ENCODE results near the gene DMD. TPM values are rescaled to one million over a fixed set of nuclear protein-coding genes. Genes with fewer than 3 reads are reported as not detected.

DMD gene
- total RNA-seq, 1 donor from 2014 or later, result 22.2 TPM

GRCh38 chrX:33126469-33126868, 84.9 kb downstream of the DMD start:
- FAIRE-seq, result no peak
- Histone ChIP-seq H2AFZ (ENCODE audit: low read depth, low read length) (no peak overlapping the region), H3K36me3 (ENCODE audit: insufficient read depth, low read length) (no peaks in the 10 kb centered on the region), H3K4me1 (ENCODE audit: insufficient read depth, low read length) (no peaks in the 10 kb centered on the region), H3K4me3 (ENCODE audit: insufficient read depth, low read depth, low read length) (no peak overlapping the region), H3K4me2 (ENCODE audit: low read length) (no peak overlapping the region), H3K9ac (ENCODE audit: low read length) (no peak overlapping the region), H3K27ac (ENCODE audit: low read depth, low read length) (no peak overlapping the region), H3K9me3 (ENCODE audit: insufficient read depth, low read depth, low read length) (no peaks in the 10 kb centered on the region), H3K79me2 (ENCODE audit: insufficient read depth, low read length) (no peaks in the 10 kb centered on the region), H3K27me3 (ENCODE audit: insufficient read depth, low read length) (no peaks in the 10 kb centered on the region), H4K20me1 (ENCODE audit: insufficient read depth, low read length) (no peaks in the 10 kb centered on the region)
- no peak for TF ChIP-seq EZH2 (IDR thresholded peaks at IDR 0.05; ENCODE audit: insufficient read depth, low read length)
- H3K4me1 Mint-ChIP-seq (ENCODE audit: low read depth, unreplicated experiment), result no peaks in the 10 kb centered on the region
- no peak for DNase-seq (ENCODE audit: low read depth)
- H3K27ac Mint-ChIP-seq (ENCODE audit: unreplicated experiment), result no peak overlapping the region
- H3K36me3 Mint-ChIP-seq (ENCODE audit: low read depth, unreplicated experiment), result no peaks in the 10 kb centered on the region
- no peaks in the 10 kb centered on the region for H3K27me3 Mint-ChIP-seq (ENCODE audit: low read depth, unreplicated experiment)
- H3K4me3 Mint-ChIP-seq (ENCODE audit: unreplicated experiment), result no peak overlapping the region
- no peaks in the 10 kb centered on the region for H3K9me3 Mint-ChIP-seq (ENCODE audit: unreplicated experiment)

- no peak overlapping the region for H2AFZ ChIP-seq (ENCODE audit: low read depth, low read length)
- no peaks in the 10 kb centered on the region for H3K27me3 Mint-ChIP-seq (ENCODE audit: low read depth, unreplicated experiment)
- no peaks in the 10 kb centered on the region for H3K9me3 Mint-ChIP-seq (ENCODE audit: unreplicated experiment)
- peak; percentile 32 for FAIRE-seq
- H3K4me1 ChIP-seq (ENCODE audit: insufficient read depth, low read length), result no peaks in the 10 kb centered on the region
- H3K27ac Mint-ChIP-seq (ENCODE audit: unreplicated experiment), result no peak overlapping the region
- DNase-seq (ENCODE audit: low read depth), result no peak
- no peak for TF ChIP-seq EZH2 (IDR thresholded peaks at IDR 0.05; ENCODE audit: insufficient read depth, low read length)
- no peak for TF ChIP-seq CTCF (IDR thresholded peaks at IDR 0.05; ENCODE audit: insufficient read depth, low read depth, low read length)
- H3K36me3 Mint-ChIP-seq (ENCODE audit: low read depth, unreplicated experiment), result no peaks in the 10 kb centered on the region
- H3K9me3 ChIP-seq (ENCODE audit: insufficient read depth, low read depth, low read length), result no peaks in the 10 kb centered on the region
- no peaks in the 10 kb centered on the region for H4K20me1 ChIP-seq (ENCODE audit: insufficient read depth, low read length)
- H3K27ac ChIP-seq (ENCODE audit: low read depth, low read length), result no peak overlapping the region
- no peaks in the 10 kb centered on the region for H3K4me1 Mint-ChIP-seq (ENCODE audit: low read depth, unreplicated experiment)
- H3K4me2 ChIP-seq (ENCODE audit: low read length), result no peak overlapping the region
- H3K27me3 ChIP-seq (ENCODE audit: insufficient read depth, low read length), result no peaks in the 10 kb centered on the region
- no peaks in the 10 kb centered on the region for H3K79me2 ChIP-seq (ENCODE audit: insufficient read depth, low read length)
- no peak overlapping the region for H3K4me3 ChIP-seq (ENCODE audit: insufficient read depth, low read depth, low read length)
- H3K36me3 ChIP-seq (ENCODE audit: insufficient read depth, low read length), result no peaks in the 10 kb centered on the region
- no peak overlapping the region for H3K9ac ChIP-seq (ENCODE audit: low read length)
- no peak overlapping the region for H3K4me3 Mint-ChIP-seq (ENCODE audit: unreplicated experiment)
Measured at GRCh38 chrX:33109858-33110257, 101.5 kb downstream of the DMD start.

- no peaks in the 10 kb centered on the region for H3K36me3 Mint-ChIP-seq (ENCODE audit: low read depth, unreplicated experiment)
- Histone ChIP-seq H3K9me3 (ENCODE audit: insufficient read depth, low read depth, low read length) (no peaks in the 10 kb centered on the region), H4K20me1 (ENCODE audit: insufficient read depth, low read length) (no peaks in the 10 kb centered on the region), H3K27ac (ENCODE audit: low read depth, low read length) (no peak overlapping the region), H3K9ac (ENCODE audit: low read length) (no peak overlapping the region), H3K4me1 (ENCODE audit: insufficient read depth, low read length) (no peaks in the 10 kb centered on the region), H3K79me2 (ENCODE audit: insufficient read depth, low read length) (no peaks in the 10 kb centered on the region), H3K36me3 (ENCODE audit: insufficient read depth, low read length) (no peaks in the 10 kb centered on the region), H3K4me2 (ENCODE audit: low read length) (no peak overlapping the region), H3K4me3 (ENCODE audit: insufficient read depth, low read depth, low read length) (no peak overlapping the region), H2AFZ (ENCODE audit: low read depth, low read length) (no peak overlapping the region), H3K27me3 (ENCODE audit: insufficient read depth, low read length) (no peaks in the 10 kb centered on the region)
- no peak overlapping the region for H3K4me3 Mint-ChIP-seq (ENCODE audit: unreplicated experiment)
- H3K4me1 Mint-ChIP-seq (ENCODE audit: low read depth, unreplicated experiment), result no peaks in the 10 kb centered on the region
- FAIRE-seq (no peak), DNase-seq (ENCODE audit: low read depth) (no peak)
- no peak overlapping the region for H3K27ac Mint-ChIP-seq (ENCODE audit: unreplicated experiment)
- no peaks in the 10 kb centered on the region for H3K9me3 Mint-ChIP-seq (ENCODE audit: unreplicated experiment)
- no peak for TF ChIP-seq CTCF (IDR thresholded peaks at IDR 0.05; ENCODE audit: insufficient read depth, low read depth, low read length)
- H3K27me3 Mint-ChIP-seq (ENCODE audit: low read depth, unreplicated experiment), result no peaks in the 10 kb centered on the region
Measured at GRCh38 chrX:33106737-33107136, 104.6 kb downstream of the DMD start.

Data from astrocyte (in vitro differentiated cells and primary cell).